ENCODE results near the gene KDELR3. TPM values are rescaled to one million over a fixed set of nuclear protein-coding genes. Genes with fewer than 3 reads are reported as not detected.
A peak's percentile ranks its signal among the peaks of the same experiment; 100 is the strongest.

KDELR3 gene
- total RNA-seq, 1 donor from 2014 or later, result 72.6 TPM

GRCh38 chr22:38462960-38463784 is 4.7 kb upstream of the KDELR3 start:
- H3K27me3 ChIP-seq (ENCODE audit: insufficient read depth, low read length), result peaks cover 33% of the 10 kb centered on the region
- H3K79me2 ChIP-seq (ENCODE audit: insufficient read depth, low read length), result peaks cover 3% of the 10 kb centered on the region
- Mint-ChIP-seq H3K9me3 (ENCODE audit: unreplicated experiment) (no peaks in the 10 kb centered on the region), H3K27me3 (ENCODE audit: low read depth, unreplicated experiment) (peaks cover 36% of the 10 kb centered on the region), H3K4me3 (ENCODE audit: unreplicated experiment) (peak overlapping the region; percentile 28), H3K36me3 (ENCODE audit: low read depth, unreplicated experiment) (no peaks in the 10 kb centered on the region), H3K4me1 (ENCODE audit: low read depth, unreplicated experiment) (no peaks in the 10 kb centered on the region), H3K27ac (ENCODE audit: unreplicated experiment) (no peak overlapping the region)
- no peak for TF ChIP-seq CTCF (IDR thresholded peaks at IDR 0.05; ENCODE audit: insufficient read depth, low read depth, low read length)
- no peak for TF ChIP-seq EZH2 (IDR thresholded peaks at IDR 0.05; ENCODE audit: insufficient read depth, low read length)
- H3K36me3 ChIP-seq (ENCODE audit: insufficient read depth, low read length), result no peaks in the 10 kb centered on the region
- no peak overlapping the region for H3K27ac ChIP-seq (ENCODE audit: low read depth, low read length)
- DNase-seq (ENCODE audit: low read depth), result no peak
- no peak overlapping the region for H2AFZ ChIP-seq (ENCODE audit: low read depth, low read length)
- H4K20me1 ChIP-seq (ENCODE audit: insufficient read depth, low read length), result no peaks in the 10 kb centered on the region
- H3K4me2 ChIP-seq (ENCODE audit: low read length), result no peak overlapping the region
- no peaks in the 10 kb centered on the region for H3K9me3 ChIP-seq (ENCODE audit: insufficient read depth, low read depth, low read length)
- H3K9ac ChIP-seq (ENCODE audit: low read length), result no peak overlapping the region
- FAIRE-seq, result no peak
- peaks cover 7% of the 10 kb centered on the region for H3K4me1 ChIP-seq (ENCODE audit: insufficient read depth, low read length)
- no peak overlapping the region for H3K4me3 ChIP-seq (ENCODE audit: insufficient read depth, low read depth, low read length)

GRCh38 chr22:38464992-38465672 is 2.8 kb upstream of the KDELR3 start:
- Histone ChIP-seq H3K79me2 (ENCODE audit: insufficient read depth, low read length) (peaks cover 20% of the 10 kb centered on the region), H2AFZ (ENCODE audit: low read depth, low read length) (no peak overlapping the region), H3K27me3 (ENCODE audit: insufficient read depth, low read length) (peaks cover 19% of the 10 kb centered on the region), H3K9ac (ENCODE audit: low read length) (no peak overlapping the region), H3K4me3 (ENCODE audit: insufficient read depth, low read depth, low read length) (no peak overlapping the region), H3K9me3 (ENCODE audit: insufficient read depth, low read depth, low read length) (no peaks in the 10 kb centered on the region), H3K27ac (ENCODE audit: low read depth, low read length) (no peak overlapping the region), H3K36me3 (ENCODE audit: insufficient read depth, low read length) (no peaks in the 10 kb centered on the region), H3K4me2 (ENCODE audit: low read length) (no peak overlapping the region), H3K4me1 (ENCODE audit: insufficient read depth, low read length) (peaks cover 15% of the 10 kb centered on the region), H4K20me1 (ENCODE audit: insufficient read depth, low read length) (peaks cover 3% of the 10 kb centered on the region)
- H3K9me3 Mint-ChIP-seq (ENCODE audit: unreplicated experiment), result no peaks in the 10 kb centered on the region
- TF ChIP-seq CTCF (IDR thresholded peaks at IDR 0.05; ENCODE audit: insufficient read depth, low read depth, low read length) (no peak), EZH2 (IDR thresholded peaks at IDR 0.05; ENCODE audit: insufficient read depth, low read length) (no peak)
- no peak overlapping the region for H3K4me3 Mint-ChIP-seq (ENCODE audit: unreplicated experiment)
- no peak overlapping the region for H3K27ac Mint-ChIP-seq (ENCODE audit: unreplicated experiment)
- peaks cover 5% of the 10 kb centered on the region for H3K4me1 Mint-ChIP-seq (ENCODE audit: low read depth, unreplicated experiment)
- H3K27me3 Mint-ChIP-seq (ENCODE audit: low read depth, unreplicated experiment), result peaks cover 23% of the 10 kb centered on the region
- FAIRE-seq (no peak), DNase-seq (ENCODE audit: low read depth) (no peak)
- H3K36me3 Mint-ChIP-seq (ENCODE audit: low read depth, unreplicated experiment), result no peaks in the 10 kb centered on the region

All from astrocyte (in vitro differentiated cells and primary cell).